HepG2 (cell line): ENCODE measurements around the gene PRTN3. TPM values are rescaled to one million over a fixed set of nuclear protein-coding genes. Genes with fewer than 3 reads are reported as not detected.

ENCODE experiments used
- PHF5A ChIP-seq: IDR thresholded peaks from one replicate; pipeline ENCODE4 v1.6.1; 2018; ENCODE audit warnings: low read depth, missing genetic modification reagents; ENCODE audit not compliant: unreplicated experiment
- ZNF407 ChIP-seq: sonication (generic); formaldehyde crosslinking; IDR thresholded peaks from one replicate; pipeline ENCODE4 v1.5.1; 2020; ENCODE audit warnings: mild to moderate bottlenecking, missing genetic modification reagents; ENCODE audit errors: not compliant biosample characterization
- ZNF577 ChIP-seq: sonication (generic); formaldehyde crosslinking; IDR thresholded peaks from 2 replicates; pipeline ENCODE4 v1.4.0; 2020; ENCODE audit warnings: mild to moderate bottlenecking, low read depth, missing genetic modification reagents, borderline replicate concordance
- ZNF7 ChIP-seq: IDR thresholded peaks from 2 replicates; pipeline ENCODE4 v1.6.1; 2016; ENCODE audit warnings: missing biosample characterization, missing genetic modification reagents
- polyA plus RNA-seq, 8 experiments: library from polyadenylated mRNA; depleted of rRNA in 3 of 8; stranded (reverse) in 7 of 8; unstranded in 1 of 8; fragments of >200 nt; fragmentation: Illumina TruSeq in 4 of 8; extraction: Trizol in 4 of 8; gene quantifications; 2 replicates each; pipeline versions ENCODE4 v1.2.1 to v1.2.3, GENCODE V29; 2011 to 2016; ENCODE audit warnings: low read depth in 4 of 8, missing spikeins in 1 of 8, mixed read lengths in 1 of 8; ENCODE audit not compliant: insufficient read depth in 1 of 8
- total RNA-seq, 5 experiments: library from RNA; depleted of rRNA; stranded (reverse); fragments of >200 nt; fragmentation: Illumina TruSeq; extraction: Trizol; gene quantifications; 2 replicates each; pipeline ENCODE4 v1.2.3, GENCODE V29; 2016; ENCODE audit warnings: low read depth in 1 of 5
- TF ChIP-seq, protein P1 (sequence below): IDR thresholded peaks from 2 replicates; pipeline ENCODE4 v1.6.1; 2016; ENCODE audit warnings: low read depth, missing genetic modification reagents, missing compliant biosample characterization

The PRTN3 gene
- total and polyA plus RNA-seq, 2 of the 13 experiments (the other 11 are each of a cell fraction or from before 2014, with no cell fraction given): not detected

GRCh38 chr19:892894-893689 lies 52.3 kb downstream of the PRTN3 start, which contains the start of the genes MED16 and RNU6-9 (continued):
- TF ChIP-seq, protein P1, sequence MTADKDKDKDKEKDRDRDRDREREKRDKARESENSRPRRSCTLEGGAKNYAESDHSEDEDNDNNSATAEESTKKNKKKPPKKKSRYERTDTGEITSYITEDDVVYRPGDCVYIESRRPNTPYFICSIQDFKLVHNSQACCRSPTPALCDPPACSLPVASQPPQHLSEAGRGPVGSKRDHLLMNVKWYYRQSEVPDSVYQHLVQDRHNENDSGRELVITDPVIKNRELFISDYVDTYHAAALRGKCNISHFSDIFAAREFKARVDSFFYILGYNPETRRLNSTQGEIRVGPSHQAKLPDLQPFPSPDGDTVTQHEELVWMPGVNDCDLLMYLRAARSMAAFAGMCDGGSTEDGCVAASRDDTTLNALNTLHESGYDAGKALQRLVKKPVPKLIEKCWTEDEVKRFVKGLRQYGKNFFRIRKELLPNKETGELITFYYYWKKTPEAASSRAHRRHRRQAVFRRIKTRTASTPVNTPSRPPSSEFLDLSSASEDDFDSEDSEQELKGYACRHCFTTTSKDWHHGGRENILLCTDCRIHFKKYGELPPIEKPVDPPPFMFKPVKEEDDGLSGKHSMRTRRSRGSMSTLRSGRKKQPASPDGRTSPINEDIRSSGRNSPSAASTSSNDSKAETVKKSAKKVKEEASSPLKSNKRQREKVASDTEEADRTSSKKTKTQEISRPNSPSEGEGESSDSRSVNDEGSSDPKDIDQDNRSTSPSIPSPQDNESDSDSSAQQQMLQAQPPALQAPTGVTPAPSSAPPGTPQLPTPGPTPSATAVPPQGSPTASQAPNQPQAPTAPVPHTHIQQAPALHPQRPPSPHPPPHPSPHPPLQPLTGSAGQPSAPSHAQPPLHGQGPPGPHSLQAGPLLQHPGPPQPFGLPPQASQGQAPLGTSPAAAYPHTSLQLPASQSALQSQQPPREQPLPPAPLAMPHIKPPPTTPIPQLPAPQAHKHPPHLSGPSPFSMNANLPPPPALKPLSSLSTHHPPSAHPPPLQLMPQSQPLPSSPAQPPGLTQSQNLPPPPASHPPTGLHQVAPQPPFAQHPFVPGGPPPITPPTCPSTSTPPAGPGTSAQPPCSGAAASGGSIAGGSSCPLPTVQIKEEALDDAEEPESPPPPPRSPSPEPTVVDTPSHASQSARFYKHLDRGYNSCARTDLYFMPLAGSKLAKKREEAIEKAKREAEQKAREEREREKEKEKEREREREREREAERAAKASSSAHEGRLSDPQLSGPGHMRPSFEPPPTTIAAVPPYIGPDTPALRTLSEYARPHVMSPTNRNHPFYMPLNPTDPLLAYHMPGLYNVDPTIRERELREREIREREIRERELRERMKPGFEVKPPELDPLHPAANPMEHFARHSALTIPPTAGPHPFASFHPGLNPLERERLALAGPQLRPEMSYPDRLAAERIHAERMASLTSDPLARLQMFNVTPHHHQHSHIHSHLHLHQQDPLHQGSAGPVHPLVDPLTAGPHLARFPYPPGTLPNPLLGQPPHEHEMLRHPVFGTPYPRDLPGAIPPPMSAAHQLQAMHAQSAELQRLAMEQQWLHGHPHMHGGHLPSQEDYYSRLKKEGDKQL (CRISPR knock-in tag): no peak
- TF ChIP-seq ZNF7 (CRISPR knock-in tag) (no peak), ZNF577 (no peak), ZNF407 (CRISPR knock-in tag) (no peak), PHF5A (CRISPR knock-in tag) (peak; percentile 60)
